GM10266 (cell line): ENCODE data around the gene NPHP4.

Experiments
- DNase-seq: peaks from one replicate; pipeline ENCODE4 v3.0.0; 2012; ENCODE audit errors: extremely low spot score
- CTCF ChIP-seq: IDR thresholded peaks from 2 replicates; pipeline ENCODE4 v1.5.1; 2012; ENCODE audit warnings: mild to moderate bottlenecking, low read depth; ENCODE audit not compliant: control insufficient read depth, insufficient read depth; ENCODE audit errors: missing control alignments

NPHP4 gene

GRCh38 chr1:5888606-5889211 lies 103.5 kb downstream of the NPHP4 start:
- TF ChIP-seq CTCF: no peak
- no peak for DNase-seq

GRCh38 chr1:5887971-5888361 lies 104.3 kb downstream of the NPHP4 start:
- no peak for TF ChIP-seq CTCF
- no peak for DNase-seq

GRCh38 chr1:5887349-5887970 lies 104.8 kb downstream of the NPHP4 start:
- DNase-seq: no peak
- no peak for TF ChIP-seq CTCF

- TF ChIP-seq CTCF: no peak
- no peak for DNase-seq
Observed at GRCh38 chr1:5886541-5887348, 105.5 kb downstream of the NPHP4 start.

- TF ChIP-seq CTCF: no peak
- no peak for DNase-seq
Observed at GRCh38 chr1:5886140-5886483, 106.1 kb downstream of the NPHP4 start.

- DNase-seq: no peak
Observed at GRCh38 chr1:5885471-5886139, 106.6 kb downstream of the NPHP4 start.

More at GRCh38 chr1:5885471-5886139, 106.6 kb downstream of the NPHP4 start:
- TF ChIP-seq CTCF: no peak
